Fibroblast of skin of back (primary cell): Measurements from ENCODE around the gene S100A7A. TPM values are rescaled to one million over a fixed set of nuclear protein-coding genes. Genes with fewer than 3 reads are reported as not detected.

ENCODE experiments used
- DNase-seq: peaks from one replicate; pipeline ENCODE4 v3.0.0-alpha.2; 2013
- polyA plus RNA-seq, 2 experiments: library from polyadenylated mRNA; unstranded; fragments of 120-200 nt; gene quantifications; one replicate each; pipeline ENCODE4 v1.2.1, GENCODE V29; 2013; ENCODE audit not compliant: insufficient read length in 2 of 2

Gene S100A7A
- polyA plus RNA-seq (2013, experiment 1 of 2; ENCODE audit: insufficient read length): not detected
- not detected for polyA plus RNA-seq (2013, experiment 2 of 2; ENCODE audit: insufficient read length)

DNA sequence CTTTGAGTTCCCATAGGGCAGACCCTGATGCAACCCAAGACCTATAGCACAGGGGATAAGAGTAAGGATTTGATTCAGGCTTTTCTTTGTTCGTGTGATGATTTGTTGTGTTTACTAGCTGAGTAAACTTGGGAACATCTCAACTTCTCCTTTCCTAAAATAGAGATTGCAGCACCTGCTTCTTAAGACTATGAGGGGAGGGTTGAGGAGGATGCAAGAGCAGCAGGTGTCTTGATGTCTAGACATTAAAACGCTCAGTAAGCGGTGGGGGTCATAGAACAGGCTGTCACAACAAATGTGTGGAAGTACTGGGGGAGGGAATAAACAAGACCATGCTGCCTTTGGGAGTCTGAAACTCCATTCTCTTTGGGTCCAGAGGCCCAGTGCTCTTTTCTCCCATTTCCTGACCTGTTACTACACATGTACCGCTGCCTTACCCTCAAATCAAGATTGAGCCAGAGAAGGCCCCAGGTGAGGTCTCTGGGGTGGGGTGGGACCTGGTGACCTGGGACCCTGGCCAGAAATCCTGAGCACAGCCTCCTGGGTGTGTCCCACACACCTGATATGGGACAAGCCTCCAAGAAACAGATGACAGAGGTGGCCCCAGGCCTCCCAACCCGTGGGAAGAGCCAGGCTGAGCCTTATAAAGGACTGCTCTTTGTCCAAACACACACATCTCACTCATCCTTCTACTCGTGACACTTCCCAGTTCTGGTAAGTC is at the start of gene S100A7A:
Gene S100A7A (plus strand): TSS at position 671 of the 721 bp plus-strand sequence. CDS start 1,563 bp downstream, outside the sequence.
- DNase-seq: no peak

DNA sequence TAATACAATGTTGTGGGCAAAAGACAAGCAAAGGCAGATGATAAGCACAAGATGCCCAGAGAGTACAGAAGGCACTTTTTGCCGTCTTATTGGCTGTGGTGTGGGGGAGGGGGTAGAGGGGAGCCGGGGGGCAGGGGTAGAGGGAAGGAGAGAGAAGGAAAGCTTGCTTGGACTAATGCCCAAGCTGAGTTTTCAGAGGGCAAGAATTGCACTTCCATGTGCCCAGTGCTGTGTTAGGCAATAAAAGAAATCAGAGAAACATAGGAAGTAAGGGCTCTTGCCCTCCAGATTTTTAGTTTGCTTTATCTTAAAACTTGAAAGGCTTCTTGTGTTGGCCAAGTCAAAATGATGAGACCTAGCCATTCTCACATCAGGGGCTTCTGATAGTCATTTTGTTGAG is 49.2 kb upstream of the S100A7A start:
- no peak for DNase-seq

- no peak for DNase-seq
Measured at GRCh38 chr1:153368495-153368894, 47.8 kb upstream of the S100A7A start.

DNA sequence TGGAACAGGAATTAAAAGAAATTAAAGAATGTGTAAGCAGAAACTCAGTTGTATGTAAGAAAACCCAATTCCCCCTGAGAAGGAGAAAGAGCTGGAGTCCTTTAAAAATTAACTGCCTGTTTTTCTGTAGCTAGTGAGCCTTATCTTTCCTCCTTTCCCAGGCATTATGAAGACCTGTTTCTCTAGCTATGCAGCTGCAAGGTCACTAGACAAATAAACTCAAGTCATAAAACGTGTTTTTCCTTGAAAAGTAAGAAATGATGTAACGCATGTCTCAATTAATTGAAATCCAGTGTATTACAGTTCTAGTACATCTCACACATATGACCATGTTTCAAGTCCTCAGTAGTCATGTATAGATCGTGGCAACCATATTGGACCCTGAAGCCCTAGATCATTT is 46.2 kb upstream of the S100A7A start:
- DNase-seq: no peak

GRCh38 chr1:153371231-153371630 is 45.1 kb upstream of the S100A7A start:
- no peak for DNase-seq

DNA sequence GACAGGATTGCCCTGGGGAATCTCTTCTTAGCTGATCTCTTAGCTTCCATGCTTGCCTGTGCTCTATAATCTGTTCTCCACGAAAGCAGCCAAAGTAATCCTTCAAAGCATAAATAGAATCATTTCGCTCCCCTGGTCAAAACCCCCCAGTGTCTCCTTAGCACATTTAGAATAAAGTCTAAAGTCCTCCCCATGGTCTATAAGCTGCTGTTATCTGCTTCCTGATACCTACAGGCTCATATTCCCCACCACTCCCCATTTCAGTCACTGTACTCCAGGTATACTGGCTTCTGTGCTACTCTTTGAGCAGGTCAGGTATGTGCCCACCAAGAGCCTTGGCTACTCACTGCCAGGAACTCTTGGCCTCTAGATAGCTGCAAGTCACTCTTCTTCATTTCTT is 43.7 kb upstream of the S100A7A start:
- no peak for DNase-seq

DNA sequence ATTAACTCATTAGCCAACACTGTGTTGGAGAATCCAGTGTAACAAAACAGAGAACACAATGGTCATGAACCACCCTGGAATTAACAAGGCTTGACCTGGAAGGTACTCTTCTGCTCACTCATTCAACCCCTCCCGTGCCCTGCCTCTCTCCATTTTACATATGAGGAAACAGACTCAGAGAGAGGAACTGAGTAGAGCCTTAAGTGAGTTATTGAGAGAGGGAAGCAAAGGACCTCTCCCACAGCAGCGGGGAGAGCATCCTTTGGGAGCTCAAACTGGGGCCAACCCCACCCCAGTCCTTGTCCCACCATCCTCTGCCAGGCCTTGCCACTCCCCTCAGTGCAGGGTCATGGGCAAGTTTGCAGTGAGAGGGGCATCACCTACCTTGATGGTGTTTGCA is 42.2 kb upstream of the S100A7A start:
- DNase-seq: no peak

- DNase-seq: no peak
Measured at GRCh38 chr1:153375511-153375910, 40.8 kb upstream of the S100A7A start, which contains the start of gene S100A12. TSS of gene S100A12 (minus strand) at chr1:153375621. CDS start at chr1:153374592, 1,029 bp downstream.

GRCh38 chr1:153379591-153379990 is 36.7 kb upstream of the S100A7A start:
- no peak for DNase-seq

DNA sequence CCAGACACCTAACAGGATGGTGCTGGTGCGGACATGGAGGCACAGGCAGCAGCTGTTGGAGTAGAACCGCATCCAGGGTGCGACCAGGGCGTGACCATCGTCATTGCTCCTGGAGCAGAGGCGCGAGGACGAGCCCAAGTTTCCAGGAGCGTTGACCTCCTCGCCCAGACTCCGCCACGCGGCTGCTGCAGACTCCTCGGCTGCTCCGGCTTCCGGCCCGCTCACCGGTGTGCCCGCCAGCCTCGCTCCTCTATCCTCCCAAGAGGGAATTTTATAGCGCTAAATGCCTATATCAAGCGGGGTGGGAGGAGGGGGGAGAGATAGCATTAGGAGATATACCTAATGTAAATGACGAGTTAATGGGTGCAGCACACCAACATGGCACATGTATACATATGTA is 35.6 kb upstream of the S100A7A start:
- DNase-seq: no peak

GRCh38 chr1:153384958-153385580 is 31.3 kb upstream of the S100A7A start:
- no peak for DNase-seq

DNA sequence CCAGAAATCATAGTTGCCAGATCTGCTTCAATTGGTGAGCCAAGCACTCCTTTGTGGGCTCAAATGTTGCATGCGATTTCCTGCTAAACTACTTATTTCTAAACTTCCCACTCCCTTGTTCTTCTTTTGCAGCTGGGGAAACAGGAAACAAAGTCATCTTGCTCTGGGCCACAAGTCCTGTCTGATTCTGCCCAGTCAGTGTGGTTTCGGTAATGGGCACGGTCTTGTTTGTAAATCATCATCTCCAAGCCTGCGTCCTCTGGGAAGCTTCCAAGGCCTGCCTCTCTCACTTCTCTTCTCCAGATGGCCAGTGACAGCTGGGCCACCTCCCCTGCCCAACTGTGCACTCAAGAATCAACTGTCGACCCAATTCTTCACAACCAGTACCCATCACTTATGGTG is 29.8 kb upstream of the S100A7A start:
- DNase-seq: no peak

- DNase-seq: no peak
Measured at GRCh38 chr1:153387001-153387400, 29.3 kb upstream of the S100A7A start.

- DNase-seq: no peak
Measured at GRCh38 chr1:153387785-153388184, 28.5 kb upstream of the S100A7A start.

GRCh38 chr1:153389401-153389800 is 26.9 kb upstream of the S100A7A start:
- DNase-seq: no peak

DNA sequence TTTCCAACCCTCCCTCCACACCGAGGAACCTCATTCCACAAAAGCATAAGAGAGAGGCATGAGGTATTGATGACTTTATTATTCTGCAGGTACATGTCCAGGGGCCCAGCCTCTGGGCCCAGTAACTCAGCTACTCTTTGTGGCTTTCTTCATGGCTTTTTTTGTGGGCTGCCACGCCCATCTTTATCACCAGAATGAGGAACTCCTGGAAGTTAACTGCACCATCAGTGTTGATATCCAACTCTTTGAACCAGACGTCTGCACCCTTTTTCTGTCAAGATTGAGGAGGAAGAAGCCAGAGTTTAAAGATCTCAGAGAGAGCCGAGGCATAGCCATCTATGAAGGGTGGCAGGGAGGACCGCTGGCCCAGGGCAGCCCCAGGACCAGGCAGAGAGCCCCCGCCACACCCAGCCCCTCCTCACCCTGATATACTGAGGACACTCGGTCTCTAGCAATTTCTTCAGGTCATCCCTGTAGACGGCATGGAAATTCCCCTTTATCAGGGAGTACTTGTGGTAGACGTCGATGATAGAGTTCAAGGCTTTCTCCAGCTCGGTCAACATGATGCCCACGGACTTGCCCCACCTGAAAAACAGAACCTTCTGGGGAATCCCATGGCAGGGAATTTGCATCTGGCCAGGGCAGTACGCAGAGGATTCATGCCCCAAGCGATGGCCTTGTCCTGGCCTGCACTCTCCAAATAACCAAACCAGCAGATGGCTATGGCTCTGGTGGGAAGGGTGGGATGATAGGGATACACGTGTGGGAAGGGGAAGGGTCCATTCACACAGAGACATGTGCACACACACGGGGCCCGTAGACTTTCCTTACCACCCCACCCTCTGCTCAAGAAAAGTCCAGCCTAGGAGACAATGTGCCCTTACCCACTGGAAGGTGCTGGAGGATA is 26.1 kb upstream of the S100A7A start:
- no peak for DNase-seq

GRCh38 chr1:153390938-153391710 is 25.2 kb upstream of the S100A7A start, which contains the start of gene S100A8:
TSS of gene S100A8 (minus strand) at chr1:153391073. CDS start at chr1:153390535, 538 bp downstream.
- DNase-seq: no peak

DNA sequence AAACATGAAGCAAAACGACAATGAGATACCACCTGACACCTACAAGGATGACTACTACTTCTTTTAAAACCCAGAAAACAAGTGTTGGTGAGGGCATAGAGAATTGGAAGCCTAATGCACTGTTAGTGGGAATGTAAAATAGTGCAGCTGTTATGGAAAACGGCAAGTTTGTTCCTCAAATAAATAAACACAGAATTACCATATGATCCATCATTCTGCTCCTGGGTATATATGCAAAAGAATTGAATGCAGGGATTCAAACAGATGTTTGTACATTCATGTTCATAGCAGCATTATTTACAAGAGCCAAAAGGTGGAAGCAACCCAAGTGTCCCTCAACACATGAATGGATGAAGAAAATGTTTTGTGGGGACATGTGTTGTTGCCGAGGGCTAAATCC is 24.1 kb upstream of the S100A7A start:
- DNase-seq: no peak

GRCh38 chr1:153392822-153393221 is 23.5 kb upstream of the S100A7A start:
- DNase-seq: no peak

GRCh38 chr1:153393926-153394325 is 22.4 kb upstream of the S100A7A start:
- DNase-seq: no peak

- no peak for DNase-seq
Measured at GRCh38 chr1:153394391-153394790, 21.9 kb upstream of the S100A7A start.

- no peak for DNase-seq
Measured at GRCh38 chr1:153395136-153395685, 21.1 kb upstream of the S100A7A start.
